Tongue (tissue), 2 donors: Measurements from ENCODE around the gene LIPK. TPM values are rescaled to one million over a fixed set of nuclear protein-coding genes. Genes with fewer than 3 reads are reported as not detected.

ENCODE experiments used
- DNase-seq: peaks from one replicate; pipeline ENCODE4 v3.0.0-alpha.2; 2015
- total RNA-seq: library from RNA; depleted of rRNA; stranded (reverse); fragments of >200 nt; gene quantifications from one replicate; pipeline ENCODE4 v1.2.3, GENCODE V29; 2014

The LIPK gene
- total RNA-seq, 1 donor from 2014 or later: 1.1 TPM

DNA sequence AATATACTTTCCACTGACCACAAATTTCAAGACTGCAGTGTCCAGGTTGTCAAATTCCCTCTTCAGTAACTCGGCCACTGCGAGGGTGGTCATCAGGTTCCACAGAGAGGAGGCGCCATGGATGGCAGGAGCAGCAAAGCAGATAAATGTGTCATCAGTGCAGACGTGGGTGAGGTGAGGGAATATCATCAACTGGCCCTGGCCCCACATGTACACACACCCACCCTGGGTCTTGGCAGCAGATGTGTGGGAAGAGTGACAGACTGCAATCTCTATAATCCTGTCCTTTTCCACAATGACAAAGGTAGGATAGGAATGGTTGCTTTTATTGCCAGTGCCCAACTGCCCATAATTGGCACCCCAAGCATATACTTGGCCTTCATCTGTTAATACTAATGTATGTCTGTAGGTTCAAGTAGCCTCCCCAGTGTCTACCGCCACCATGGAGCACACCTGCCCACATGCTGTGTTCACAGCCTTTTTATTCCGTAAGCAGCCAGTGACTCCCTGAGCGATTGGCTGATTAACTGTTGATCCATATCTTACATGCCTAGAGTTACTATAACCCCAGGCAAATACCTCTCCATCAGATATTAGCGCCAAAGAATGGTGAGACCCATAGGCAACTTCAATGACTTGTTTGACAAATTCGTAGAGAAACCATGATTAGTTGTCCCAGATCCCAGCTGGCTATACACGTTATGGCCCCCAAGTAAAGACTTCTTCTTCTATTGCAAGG, 80.2 kb downstream of the LIPK start:
- no peak for DNase-seq

- peak; percentile 2 for DNase-seq
Measured at GRCh38 chr10:88787463-88787862, 81.4 kb downstream of the LIPK start.

DNA sequence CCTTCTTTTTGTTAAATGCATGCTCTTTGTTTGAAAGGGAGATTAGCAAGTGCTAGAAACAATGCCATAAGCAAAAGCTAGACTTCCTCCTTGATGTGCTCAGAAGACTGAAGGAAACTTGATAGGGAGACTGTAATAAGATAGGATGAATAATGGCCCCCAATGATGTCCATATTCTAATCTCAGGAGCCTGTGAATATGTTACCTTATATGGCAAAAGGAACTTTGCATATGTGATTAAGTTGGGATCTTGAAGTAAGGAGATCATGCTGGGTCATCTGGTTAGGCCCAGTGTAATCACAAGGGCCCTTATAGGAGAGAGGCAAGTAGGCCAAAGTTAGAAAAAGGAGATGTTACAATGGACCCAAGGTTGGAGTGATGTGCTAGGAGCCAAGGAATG, 82.9 kb downstream of the LIPK start:
- DNase-seq: no peak

- DNase-seq: peak; percentile 3
Measured at GRCh38 chr10:88791924-88792323, 85.9 kb downstream of the LIPK start.

DNA sequence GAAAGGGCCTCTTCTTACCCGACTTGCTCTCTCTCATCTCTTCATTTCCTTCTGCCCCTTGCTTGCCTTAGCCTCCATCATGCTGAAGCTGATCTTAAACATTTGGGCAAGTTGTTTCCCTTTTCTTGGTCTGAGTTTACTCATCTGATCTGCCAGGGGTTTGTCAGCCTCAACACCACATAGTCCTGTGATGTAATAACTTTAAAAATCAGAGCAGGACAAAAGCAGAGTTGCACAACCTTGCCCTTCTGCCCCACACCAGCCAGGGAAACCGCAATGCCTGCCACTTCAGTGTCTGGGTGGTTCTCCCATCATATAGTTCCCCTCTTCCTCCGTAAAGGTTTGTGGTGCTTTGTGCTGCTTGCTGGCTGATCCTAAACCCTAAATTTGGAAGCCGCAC, 86.6 kb downstream of the LIPK start:
- no peak for DNase-seq

DNA sequence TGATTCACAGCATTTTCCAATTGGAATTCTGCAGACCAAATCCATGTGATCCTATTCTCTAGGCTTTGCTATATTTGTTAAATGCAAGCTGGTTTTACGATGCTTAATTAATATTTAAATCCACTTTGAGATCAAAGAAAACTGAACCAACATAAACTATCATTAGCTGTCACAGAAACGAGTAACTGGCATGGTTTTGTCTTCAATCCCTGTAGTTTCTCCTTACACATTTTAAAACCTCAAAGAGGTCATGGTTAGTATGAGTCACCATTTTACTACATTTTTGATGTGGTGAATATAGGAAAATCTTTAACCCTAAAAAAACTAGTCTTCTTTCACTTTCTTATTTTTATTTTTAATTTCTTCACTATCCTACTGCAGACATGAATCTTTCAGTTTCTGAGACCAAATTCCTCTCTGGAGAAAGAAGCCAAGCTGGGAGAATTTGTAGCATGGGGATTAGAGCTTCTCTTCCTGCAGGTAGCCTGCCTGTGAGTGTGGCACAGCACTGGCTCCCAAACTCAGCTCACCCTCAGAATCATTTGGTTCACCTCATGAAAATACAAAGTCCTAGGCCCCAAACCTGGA, 87.8 kb downstream of the LIPK start:
- no peak for DNase-seq

GRCh38 chr10:88794731-88795130, 88.7 kb downstream of the LIPK start:
- no peak for DNase-seq

- DNase-seq: no peak
Measured at GRCh38 chr10:88800152-88801125, 94.4 kb downstream of the LIPK start.

Other genes starting within 250 kb of the LIPK start
- gene RNLS, start 122.9 kb upstream of the LIPK start, total RNA-seq: 11.9 TPM
- gene LIPJ, start 119.5 kb upstream of the LIPK start, total RNA-seq: 0.21 TPM
- not detected for gene LIPF, start 41.8 kb upstream of the LIPK start, total RNA-seq
- not detected for gene LIPN, start 53.8 kb downstream of the LIPK start, total RNA-seq
- not detected for gene LIPM, start 96.5 kb downstream of the LIPK start, total RNA-seq
- gene ANKRD22, start 145.6 kb downstream of the LIPK start, total RNA-seq: 4.1 TPM
- 17.2 TPM for gene STAMBPL1, start 174.0 kb downstream of the LIPK start, total RNA-seq
- 300 TPM for gene ACTA2, start 246.5 kb downstream of the LIPK start, total RNA-seq